Upper lobe of right lung (tissue), 1 donor: Measurements from ENCODE around the gene SERINC5. TPM values are rescaled to one million over a fixed set of nuclear protein-coding genes. Genes with fewer than 3 reads are reported as not detected.
"Not testable (repeated sequence)": the region's sequence is repeated elsewhere in the genome, so short reads cannot be mapped to it uniquely, and the experiment has no call there.

ENCODE experiments used
- ATAC-seq: fragments of 200-7000 bp; cut with Tn5 transposase; one replicate; pipeline ENCODE4 v1.9.1; 2020; ENCODE audit warnings: mild to moderate bottlenecking, moderate library complexity
- DNase-seq: peaks from one replicate; pipeline ENCODE4 v3.0.0-alpha.2; 2020
- H3K27ac ChIP-seq: fragments of 200-600 bp; one replicate; pipeline ENCODE4 v1.8.0; 2022
- H3K27me3 ChIP-seq: fragments of 200-600 bp; one replicate; pipeline ENCODE4 v1.8.0; 2022; ENCODE audit warnings: mild to moderate bottlenecking
- H3K36me3 ChIP-seq: fragments of 200-600 bp; one replicate; pipeline ENCODE4 v1.8.0; 2022
- H3K4me1 ChIP-seq: fragments of 200-600 bp; one replicate; pipeline ENCODE4 v1.8.0; 2022
- H3K4me3 ChIP-seq: fragments of 200-600 bp; one replicate; pipeline ENCODE4 v1.8.0; 2022; ENCODE audit warnings: mild to moderate bottlenecking
- H3K9me3 ChIP-seq: fragments of 200-600 bp; one replicate; pipeline ENCODE4 v1.8.0; 2022
- CTCF ChIP-seq: fragments of 200-600 bp; IDR thresholded peaks from one replicate; pipeline ENCODE4 v1.8.0; 2022; ENCODE audit warnings: antibody characterized with exemption
- intact Hi-C: fragments of 100-400 bp; cut with DNase I; formaldehyde crosslinking; loops from one replicate; pipeline ENCODE4 v1.11.0; 2022
- total RNA-seq: library from RNA; stranded (reverse); fragmentation: NEBNext Ultra II Directional; extraction: Animal tissue kit (Norgen Biotek cat#: 25700); gene quantifications from one replicate; pipeline ENCODE4 v1.2.1, GENCODE V29; 2021
- donor health status: DM: no; HTN: yes; CAD: no; lungs with severe emphysema.

SERINC5 gene
- total RNA-seq, 1 donor from 2014 or later = 60.4 TPM

DNA sequence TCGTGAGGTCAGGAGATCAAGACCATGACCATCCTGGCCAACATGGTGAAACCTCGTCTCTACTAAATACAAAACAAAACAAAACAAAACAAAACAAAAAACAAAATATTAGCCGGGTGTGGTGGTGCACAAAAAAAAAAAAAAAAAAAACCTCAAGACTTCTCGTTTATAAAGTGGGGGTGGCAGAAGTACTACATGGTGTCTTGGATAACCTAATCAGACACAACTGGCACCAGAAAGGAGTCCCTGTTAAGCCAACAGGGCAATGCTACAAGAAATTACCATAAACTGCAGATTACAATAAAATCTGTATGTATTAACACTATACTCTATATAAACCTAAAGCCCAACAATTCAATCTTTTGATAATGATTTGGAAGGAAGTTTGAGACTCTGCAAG is 50.0 kb downstream of the SERINC5 start:
- Histone ChIP-seq H3K36me3 (peaks cover 17% of the 10 kb centered on the region), H3K4me1 (peaks cover 21% of the 10 kb centered on the region), H3K27me3 (no peaks in the 10 kb centered on the region), H3K9me3 (no peaks in the 10 kb centered on the region), H3K4me3 (no peak overlapping the region), H3K27ac (peak overlapping the region; percentile 27)
- DNase-seq = no peak
- intact Hi-C loops = loop anchor here (10.0 kb wide), 1 partner anchor 49 kb away; the partner anchor contains the start of gene SERINC5
- TF ChIP-seq CTCF = no peak
- ATAC-seq = no peak

GRCh38 chr5:80204808-80205614 is 50.8 kb downstream of the SERINC5 start:
- intact Hi-C loops = loop anchor here (10.0 kb wide), 1 partner anchor 50 kb away; the partner anchor contains the start of gene SERINC5
- Histone ChIP-seq H3K36me3 (peaks cover 17% of the 10 kb centered on the region), H3K27ac (no peak overlapping the region), H3K9me3 (no peaks in the 10 kb centered on the region), H3K27me3 (no peaks in the 10 kb centered on the region), H3K4me3 (no peak overlapping the region), H3K4me1 (peaks cover 19% of the 10 kb centered on the region)
- TF ChIP-seq CTCF = no peak
- ATAC-seq = peak; percentile 69
- DNase-seq = no peak

DNA sequence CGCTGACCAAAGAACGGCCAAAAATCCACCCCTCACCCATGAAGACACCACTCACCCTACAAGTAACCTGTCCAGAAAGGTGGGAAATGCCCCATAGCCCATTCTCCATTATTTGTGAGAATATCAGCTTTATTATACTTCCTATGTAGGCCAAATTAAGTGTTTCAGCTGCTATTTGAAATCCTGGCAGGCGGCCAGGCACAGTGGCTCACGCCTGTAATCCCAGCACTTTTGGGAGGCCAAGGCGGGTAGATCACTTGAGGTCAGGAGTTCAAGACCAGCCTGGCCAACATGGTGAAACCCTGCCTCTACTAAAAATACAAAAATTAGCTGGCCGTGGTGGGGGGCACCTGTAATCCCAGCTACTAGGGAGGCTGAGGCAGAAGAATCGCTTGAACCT is 54.1 kb downstream of the SERINC5 start:
- Histone ChIP-seq H3K36me3 (peaks cover 23% of the 10 kb centered on the region), H3K4me1 (peaks cover 18% of the 10 kb centered on the region)
- H3K4me3 ChIP-seq, H3K27ac ChIP-seq, H3K9me3 ChIP-seq, DNase-seq, ATAC-seq, H3K27me3 ChIP-seq: not testable (repeated sequence)
- intact Hi-C loops = loop anchor here (10.0 kb wide), 1 partner anchor 53 kb away; the partner anchor contains the start of gene SERINC5

DNA sequence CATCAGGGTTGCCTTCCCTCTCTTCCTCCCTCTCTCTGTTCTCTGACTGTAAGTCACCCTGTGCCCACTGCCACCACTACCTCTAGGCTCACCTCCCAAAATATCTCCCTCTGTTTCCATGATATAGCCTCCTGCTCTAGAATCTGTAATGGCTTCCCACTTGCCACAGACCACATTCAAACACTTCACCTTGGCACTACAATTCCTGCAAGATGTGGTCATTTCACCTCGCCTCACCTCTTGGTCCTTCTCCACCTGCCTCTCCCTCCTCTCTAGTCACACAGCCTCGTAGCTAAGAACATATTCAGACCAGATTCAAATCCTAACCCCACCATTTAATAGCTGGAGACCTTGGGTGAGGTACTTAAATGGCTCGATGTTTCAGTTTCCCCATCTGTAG is 56.9 kb downstream of the SERINC5 start:
- intact Hi-C loops = no loop called here
- Histone ChIP-seq H3K27me3 (no peaks in the 10 kb centered on the region), H3K27ac (peak overlapping the region; percentile 71), H3K9me3 (no peaks in the 10 kb centered on the region), H3K4me1 (peaks cover 19% of the 10 kb centered on the region), H3K4me3 (no peak overlapping the region), H3K36me3 (peaks cover 23% of the 10 kb centered on the region)
- ATAC-seq (peak; percentile 93), DNase-seq (no peak)
- TF ChIP-seq CTCF = no peak

DNA sequence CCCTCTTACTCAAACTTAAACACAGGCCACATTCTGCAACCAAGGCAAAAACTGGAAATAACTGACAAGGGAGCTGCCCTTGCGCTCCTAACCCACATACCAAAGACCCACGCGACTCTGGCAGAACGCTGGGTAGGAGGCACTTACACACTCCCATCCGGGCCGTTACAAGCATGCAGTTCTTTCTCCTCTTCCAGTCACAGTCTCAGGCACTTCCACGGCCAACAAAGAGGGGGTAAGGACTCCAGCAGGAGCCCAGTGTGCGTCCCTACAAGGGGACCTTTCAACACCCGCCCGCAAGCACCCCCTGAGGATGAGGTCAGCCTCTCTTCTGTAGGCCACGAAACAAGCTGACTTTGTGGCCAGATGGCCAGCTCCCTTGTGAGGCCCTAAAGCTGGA is 57.4 kb downstream of the SERINC5 start:
- TF ChIP-seq CTCF = no peak
- Histone ChIP-seq H3K9me3 (no peaks in the 10 kb centered on the region), H3K27me3 (no peaks in the 10 kb centered on the region), H3K4me1 (peaks cover 24% of the 10 kb centered on the region), H3K4me3 (no peak overlapping the region), H3K36me3 (peaks cover 23% of the 10 kb centered on the region), H3K27ac (peak overlapping the region; percentile 71)
- ATAC-seq (peak; percentile 66), DNase-seq (no peak)
- intact Hi-C loops = no loop called here

DNA sequence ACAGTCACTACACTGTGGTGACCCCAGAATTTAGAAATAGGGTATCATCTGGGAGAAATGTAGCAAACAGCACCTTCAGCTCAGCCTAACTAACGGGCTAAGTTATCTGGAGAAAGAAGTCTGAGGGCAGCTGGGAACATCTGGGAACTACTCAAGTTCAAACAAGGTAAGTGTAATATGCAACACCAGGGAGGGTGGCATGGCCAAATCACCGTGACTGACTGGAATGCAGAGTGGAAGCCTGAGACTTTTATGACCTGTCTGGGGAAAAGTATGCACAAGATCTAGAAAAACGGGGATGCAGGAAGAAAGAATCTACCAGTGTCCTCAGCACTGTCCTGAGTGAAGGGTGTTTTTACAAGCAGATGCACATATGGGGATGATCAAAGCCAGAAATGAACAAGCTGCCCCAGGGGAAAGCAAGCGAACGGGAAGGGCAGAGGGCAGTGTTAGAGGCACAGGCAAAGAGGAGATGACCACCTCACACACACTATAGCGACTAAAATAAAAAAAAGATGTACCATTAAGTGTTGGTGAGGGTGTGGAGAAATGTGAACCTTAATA is 59.9 kb downstream of the SERINC5 start:
- peaks cover 38% of the 10 kb centered on the region for H3K4me1 ChIP-seq
- no peak for TF ChIP-seq CTCF

More for the DNA sequence above, 59.9 kb downstream of the SERINC5 start:
- H3K27me3 ChIP-seq = no peaks in the 10 kb centered on the region
- no peaks in the 10 kb centered on the region for H3K9me3 ChIP-seq
- DNase-seq (no peak), ATAC-seq (no peak)
- intact Hi-C loops = no loop called here
- H3K36me3 ChIP-seq = peaks cover 6% of the 10 kb centered on the region
- no peak overlapping the region for H3K4me3 ChIP-seq
- H3K27ac ChIP-seq = no peak overlapping the region
